RPMI7951 (cell line): ENCODE data around the gene FXYD6. TPM values are rescaled to one million over a fixed set of nuclear protein-coding genes. Genes with fewer than 3 reads are reported as not detected.
"Not testable (repeated sequence)": the region's sequence is repeated elsewhere in the genome, so short reads cannot be mapped to it uniquely, and the experiment has no call there.

ENCODE experiments used
- DNase-seq: peaks from one replicate; pipeline ENCODE4 v3.0.0-alpha.2; 2012; ENCODE audit warnings: low read depth
- total RNA-seq: library from RNA; depleted of rRNA; stranded (reverse); fragments of >200 nt; shearing (Covaris generic); gene quantifications from 2 replicates; pipeline ENCODE4 v1.2.3, GENCODE V29; 2014

The FXYD6 gene
- total RNA-seq, 1 experiment from 2014 or later: 0.24 TPM

- DNase-seq: no peak
Observed at GRCh38 chr11:117870103-117870952, 6.1 kb downstream of the FXYD6 start.

GRCh38 chr11:117869604-117870003, 6.9 kb downstream of the FXYD6 start:
- DNase-seq: no peak

GRCh38 chr11:117868815-117869561, 7.5 kb downstream of the FXYD6 start:
- DNase-seq: no peak

- DNase-seq: no peak
Observed at GRCh38 chr11:117868088-117868487, 8.4 kb downstream of the FXYD6 start.

GRCh38 chr11:117866526-117866925, 9.9 kb downstream of the FXYD6 start:
- no peak for DNase-seq

- DNase-seq: not testable (repeated sequence)
Observed at GRCh38 chr11:117865546-117865945, 10.9 kb downstream of the FXYD6 start.

GRCh38 chr11:117863383-117863782, 13.1 kb downstream of the FXYD6 start:
- no peak for DNase-seq

GRCh38 chr11:117862753-117863152, 13.7 kb downstream of the FXYD6 start:
- DNase-seq: no peak

GRCh38 chr11:117862019-117862725, 14.3 kb downstream of the FXYD6 start:
- DNase-seq: no peak

- DNase-seq: peak; percentile 21
Observed at GRCh38 chr11:117861151-117862018, 15.1 kb downstream of the FXYD6 start.

- DNase-seq: no peak
Observed at GRCh38 chr11:117860139-117860538, 16.3 kb downstream of the FXYD6 start.

GRCh38 chr11:117859488-117860112, 16.9 kb downstream of the FXYD6 start:
- no peak for DNase-seq

GRCh38 chr11:117859061-117859460, 17.4 kb downstream of the FXYD6 start:
- no peak for DNase-seq

- DNase-seq: no peak
Observed at GRCh38 chr11:117857734-117858414, 18.6 kb downstream of the FXYD6 start.

GRCh38 chr11:117855912-117856651, 20.4 kb downstream of the FXYD6 start:
- DNase-seq: no peak

GRCh38 chr11:117855186-117855845, 21.1 kb downstream of the FXYD6 start:
- no peak for DNase-seq

- DNase-seq: no peak
Observed at GRCh38 chr11:117852309-117852708, 24.1 kb downstream of the FXYD6 start.

GRCh38 chr11:117851852-117852251, 24.6 kb downstream of the FXYD6 start:
- no peak for DNase-seq

GRCh38 chr11:117851106-117851505, 25.4 kb downstream of the FXYD6 start:
- peak; percentile 38 for DNase-seq
